Neural progenitor cell (in vitro differentiated cells): Measurements from ENCODE around the gene ADH1C.

Experiments
- CTCF ChIP-seq: fragments of 200-600 bp; sonication (generic); IDR thresholded peaks from 2 replicates; pipeline ENCODE4 v1.5.1; 2017; ENCODE audit warnings: antibody characterized with exemption, mild to moderate bottlenecking
- EZH2 ChIP-seq: fragments of 200-600 bp; sonication (generic); IDR thresholded peaks from 2 replicates; pipeline ENCODE4 v1.6.1; 2017; ENCODE audit warnings: antibody characterized with exemption, mild to moderate bottlenecking, moderate library complexity
- EZH2phosphoT487 ChIP-seq: fragments of 200-600 bp; sonication (generic); IDR thresholded peaks from 2 replicates; pipeline ENCODE4 v1.6.1; 2017; ENCODE audit warnings: antibody characterized with exemption

- TF ChIP-seq CTCF, result no peak
- TF ChIP-seq EZH2, result no peak
- TF ChIP-seq EZH2phosphoT487, result no peak
Measured at GRCh38 chr4:99336553-99336952, 16.0 kb downstream of the ADH1C start.
